ENCODE data around the gene CEACAM21. TPM values are rescaled to one million over a fixed set of nuclear protein-coding genes. Genes with fewer than 3 reads are reported as not detected.

Gene CEACAM21
- polyA plus RNA-seq, 1 of the 3 experiments (the other 2 are of a cell fraction): not detected

DNA sequence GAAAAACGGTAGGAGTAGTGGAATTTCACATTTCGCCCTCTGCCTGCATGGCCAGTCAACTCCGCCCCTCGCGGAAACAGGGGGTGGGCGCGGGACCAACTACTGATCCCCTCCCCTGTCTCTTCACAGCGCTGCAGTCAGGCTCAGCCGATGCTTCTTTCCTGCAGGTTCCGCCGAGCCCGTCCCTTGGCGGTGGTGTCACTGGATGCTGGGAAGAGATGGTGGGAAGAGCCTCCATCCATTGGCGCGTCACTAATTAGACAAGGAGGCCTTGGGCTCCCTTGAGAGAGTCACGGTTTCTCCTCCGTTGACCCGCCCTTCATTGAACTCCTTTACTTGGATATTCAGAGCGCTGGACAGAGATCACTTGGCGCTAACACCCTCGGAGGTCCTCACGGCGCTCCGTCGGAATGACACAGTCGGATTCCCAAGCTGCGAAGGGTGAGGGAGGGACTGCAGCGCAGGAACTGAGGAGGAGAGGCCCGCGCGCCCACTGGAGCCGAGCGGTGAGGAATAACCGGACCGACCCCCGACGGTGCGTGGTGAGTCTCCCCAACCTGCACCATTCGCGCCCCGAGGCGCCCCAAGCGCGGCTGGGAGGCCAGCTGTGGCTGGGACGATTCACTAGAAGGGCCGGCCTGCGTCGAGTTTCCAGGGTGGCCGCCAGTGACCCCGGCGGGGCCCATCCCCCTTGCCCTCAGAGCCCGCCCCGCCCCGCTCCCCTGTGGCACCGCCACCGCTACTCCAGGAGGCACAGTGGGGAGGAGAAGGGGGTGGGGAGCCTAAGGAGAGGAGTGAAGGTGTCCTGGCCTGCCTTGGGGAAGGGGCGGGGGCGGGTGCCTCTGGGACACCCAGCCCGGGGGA lies 11.2 kb upstream of the CEACAM21 start:
- Histone ChIP-seq H3K9ac (no peak overlapping the region), H3K79me2 (ENCODE audit: insufficient read depth) (no peaks in the 10 kb centered on the region), H3F3A (replicated peaks; ENCODE audit: insufficient read depth) (peaks cover 3% of the 10 kb centered on the region), H3K36me3 (replicated peaks in 1 of 2; ENCODE audit: control insufficient read depth in 1 of 2, insufficient read depth in 2 of 2, low read length in 1 of 2) (no peaks in the 10 kb centered on the region), H4K20me1 (ENCODE audit: insufficient read depth) (no peaks in the 10 kb centered on the region), H3K9me2 (no peaks in the 10 kb centered on the region), H3K27me3 (ENCODE audit: insufficient read depth) (peaks cover 64% of the 10 kb centered on the region), H3K4me3 (ENCODE audit: low read depth in 2 of 2, low read length in 1 of 2) (no peak overlapping the region), H3K4me1 (ENCODE audit: control insufficient read depth in 1 of 2, insufficient read depth in 2 of 2, low read depth in 1 of 2, low read length in 1 of 2) (no peaks in the 10 kb centered on the region), H3K4me2 (no peak overlapping the region), H2AFZ (ENCODE audit: low read depth) (no peak overlapping the region), H3K9me3 (no peaks in the 10 kb centered on the region), H3K27ac (ENCODE audit: low read depth in 2 of 2, low read length in 1 of 2) (no peak overlapping the region)
- 7% methylated on average over 26 of the region's 59 CpGs for WGBS (ENCODE audit: low lambda C conversion rate)
- CTCF ChIA-PET: interaction anchor here (0.6 to 12.4 kb wide), 13 partner anchors 10 to 301 kb away, joined by 3 to 184 read pairs (median 5); partner anchors contain the start of genes DMAC2 and HNRNPUL1
- peak; percentile 21 for DNase-seq
- TF ChIP-seq, protein P1, sequence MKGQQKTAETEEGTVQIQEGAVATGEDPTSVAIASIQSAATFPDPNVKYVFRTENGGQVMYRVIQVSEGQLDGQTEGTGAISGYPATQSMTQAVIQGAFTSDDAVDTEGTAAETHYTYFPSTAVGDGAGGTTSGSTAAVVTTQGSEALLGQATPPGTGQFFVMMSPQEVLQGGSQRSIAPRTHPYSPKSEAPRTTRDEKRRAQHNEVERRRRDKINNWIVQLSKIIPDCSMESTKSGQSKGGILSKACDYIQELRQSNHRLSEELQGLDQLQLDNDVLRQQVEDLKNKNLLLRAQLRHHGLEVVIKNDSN (IDR thresholded peaks at IDR 0.05; ENCODE audit: borderline replicate concordance, low read depth): no peak
- TF ChIP-seq, protein P2, sequence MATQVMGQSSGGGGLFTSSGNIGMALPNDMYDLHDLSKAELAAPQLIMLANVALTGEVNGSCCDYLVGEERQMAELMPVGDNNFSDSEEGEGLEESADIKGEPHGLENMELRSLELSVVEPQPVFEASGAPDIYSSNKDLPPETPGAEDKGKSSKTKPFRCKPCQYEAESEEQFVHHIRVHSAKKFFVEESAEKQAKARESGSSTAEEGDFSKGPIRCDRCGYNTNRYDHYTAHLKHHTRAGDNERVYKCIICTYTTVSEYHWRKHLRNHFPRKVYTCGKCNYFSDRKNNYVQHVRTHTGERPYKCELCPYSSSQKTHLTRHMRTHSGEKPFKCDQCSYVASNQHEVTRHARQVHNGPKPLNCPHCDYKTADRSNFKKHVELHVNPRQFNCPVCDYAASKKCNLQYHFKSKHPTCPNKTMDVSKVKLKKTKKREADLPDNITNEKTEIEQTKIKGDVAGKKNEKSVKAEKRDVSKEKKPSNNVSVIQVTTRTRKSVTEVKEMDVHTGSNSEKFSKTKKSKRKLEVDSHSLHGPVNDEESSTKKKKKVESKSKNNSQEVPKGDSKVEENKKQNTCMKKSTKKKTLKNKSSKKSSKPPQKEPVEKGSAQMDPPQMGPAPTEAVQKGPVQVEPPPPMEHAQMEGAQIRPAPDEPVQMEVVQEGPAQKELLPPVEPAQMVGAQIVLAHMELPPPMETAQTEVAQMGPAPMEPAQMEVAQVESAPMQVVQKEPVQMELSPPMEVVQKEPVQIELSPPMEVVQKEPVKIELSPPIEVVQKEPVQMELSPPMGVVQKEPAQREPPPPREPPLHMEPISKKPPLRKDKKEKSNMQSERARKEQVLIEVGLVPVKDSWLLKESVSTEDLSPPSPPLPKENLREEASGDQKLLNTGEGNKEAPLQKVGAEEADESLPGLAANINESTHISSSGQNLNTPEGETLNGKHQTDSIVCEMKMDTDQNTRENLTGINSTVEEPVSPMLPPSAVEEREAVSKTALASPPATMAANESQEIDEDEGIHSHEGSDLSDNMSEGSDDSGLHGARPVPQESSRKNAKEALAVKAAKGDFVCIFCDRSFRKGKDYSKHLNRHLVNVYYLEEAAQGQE (IDR thresholded peaks at IDR 0.05; ENCODE audit: low read depth, low read length): peak; percentile 77
- no peak for TF ChIP-seq FOXM1 (IDR thresholded peaks at IDR 0.05; ENCODE audit: low read depth)
- no peak for TF ChIP-seq ELF1 (IDR thresholded peaks at IDR 0.05)
- TF ChIP-seq GATA2 (CRISPR knock-in tag; IDR thresholded peaks at IDR 0.05): no peak
- no peak for TF ChIP-seq FOXJ3 (CRISPR knock-in tag; IDR thresholded peaks at IDR 0.05)
- POLR2A ChIA-PET: no interaction called here

DNA sequence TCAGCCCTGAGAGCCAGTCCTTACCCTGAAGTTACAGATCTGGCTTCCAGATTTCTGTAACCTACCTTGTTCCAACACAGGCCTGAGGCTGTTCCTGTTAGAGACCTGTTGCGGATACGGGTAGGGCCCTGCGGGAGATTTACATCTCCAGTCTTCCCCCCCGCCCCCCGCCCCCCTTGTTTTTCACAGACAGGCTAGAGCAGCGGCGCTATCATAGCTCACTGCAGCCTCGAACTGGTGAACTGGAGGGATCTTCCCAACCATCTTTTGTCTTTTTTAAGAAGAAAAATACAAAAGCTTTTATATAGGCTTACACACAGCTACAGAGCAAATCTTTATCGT lies 10.6 kb upstream of the CEACAM21 start:
- no peak for DNase-seq
- Histone ChIP-seq H3K4me1 (ENCODE audit: control insufficient read depth in 1 of 2, insufficient read depth in 2 of 2, low read depth in 1 of 2, low read length in 1 of 2) (no peaks in the 10 kb centered on the region), H3K79me2 (ENCODE audit: insufficient read depth) (no peaks in the 10 kb centered on the region), H3K27me3 (ENCODE audit: insufficient read depth) (peaks cover 64% of the 10 kb centered on the region), H3F3A (replicated peaks; ENCODE audit: insufficient read depth) (peaks cover 3% of the 10 kb centered on the region), H3K4me2 (no peak overlapping the region), H2AFZ (ENCODE audit: low read depth) (no peak overlapping the region), H3K9me2 (no peaks in the 10 kb centered on the region), H3K9me3 (no peaks in the 10 kb centered on the region), H3K4me3 (ENCODE audit: low read depth in 2 of 2, low read length in 1 of 2) (no peak overlapping the region), H3K36me3 (replicated peaks in 1 of 2; ENCODE audit: control insufficient read depth in 1 of 2, insufficient read depth in 2 of 2, low read length in 1 of 2) (no peaks in the 10 kb centered on the region), H4K20me1 (ENCODE audit: insufficient read depth) (no peaks in the 10 kb centered on the region), H3K27ac (ENCODE audit: low read depth in 2 of 2, low read length in 1 of 2) (no peak overlapping the region), H3K9ac (no peak overlapping the region)
- ChIA-PET POLR2A (no interaction called here), CTCF (interaction anchor here (1.0 to 12.4 kb wide), 3 partner anchors 32 to 126 kb away, joined by 3 to 184 read pairs (median 12); no protein-coding TSS in a partner anchor)
- no peak for TF ChIP-seq FOXM1 (IDR thresholded peaks at IDR 0.05; ENCODE audit: low read depth)
- TF ChIP-seq, protein P3, sequence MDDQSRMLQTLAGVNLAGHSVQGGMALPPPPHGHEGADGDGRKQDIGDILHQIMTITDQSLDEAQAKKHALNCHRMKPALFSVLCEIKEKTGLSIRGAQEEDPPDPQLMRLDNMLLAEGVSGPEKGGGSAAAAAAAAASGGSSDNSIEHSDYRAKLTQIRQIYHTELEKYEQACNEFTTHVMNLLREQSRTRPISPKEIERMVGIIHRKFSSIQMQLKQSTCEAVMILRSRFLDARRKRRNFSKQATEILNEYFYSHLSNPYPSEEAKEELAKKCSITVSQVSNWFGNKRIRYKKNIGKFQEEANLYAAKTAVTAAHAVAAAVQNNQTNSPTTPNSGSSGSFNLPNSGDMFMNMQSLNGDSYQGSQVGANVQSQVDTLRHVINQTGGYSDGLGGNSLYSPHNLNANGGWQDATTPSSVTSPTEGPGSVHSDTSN (IDR thresholded peaks at IDR 0.05): no peak
- no peak for TF ChIP-seq POLR2AphosphoS5 (IDR thresholded peaks at IDR 0.05; ENCODE audit: low read depth, low read length)
- WGBS (ENCODE audit: low lambda C conversion rate): 18% methylated on average over 9 of the region's 9 CpGs
